GM12875 (cell line): ENCODE measurements around the gene THEM4.

Experiments
- H3K4me3 ChIP-seq: one replicate; pipeline ENCODE4 v1.5.1; 2011; ENCODE audit warnings: low read depth, low read length, control low read depth
- TF ChIP-seq, protein P1 (sequence below): IDR thresholded peaks from 2 replicates; pipeline ENCODE4 v1.5.1; 2011; ENCODE audit warnings: low read depth, mild to moderate bottlenecking, control low read depth, inconsistent platforms, low read length, moderate library complexity, borderline replicate concordance; ENCODE audit not compliant: insufficient read depth

THEM4 gene

DNA sequence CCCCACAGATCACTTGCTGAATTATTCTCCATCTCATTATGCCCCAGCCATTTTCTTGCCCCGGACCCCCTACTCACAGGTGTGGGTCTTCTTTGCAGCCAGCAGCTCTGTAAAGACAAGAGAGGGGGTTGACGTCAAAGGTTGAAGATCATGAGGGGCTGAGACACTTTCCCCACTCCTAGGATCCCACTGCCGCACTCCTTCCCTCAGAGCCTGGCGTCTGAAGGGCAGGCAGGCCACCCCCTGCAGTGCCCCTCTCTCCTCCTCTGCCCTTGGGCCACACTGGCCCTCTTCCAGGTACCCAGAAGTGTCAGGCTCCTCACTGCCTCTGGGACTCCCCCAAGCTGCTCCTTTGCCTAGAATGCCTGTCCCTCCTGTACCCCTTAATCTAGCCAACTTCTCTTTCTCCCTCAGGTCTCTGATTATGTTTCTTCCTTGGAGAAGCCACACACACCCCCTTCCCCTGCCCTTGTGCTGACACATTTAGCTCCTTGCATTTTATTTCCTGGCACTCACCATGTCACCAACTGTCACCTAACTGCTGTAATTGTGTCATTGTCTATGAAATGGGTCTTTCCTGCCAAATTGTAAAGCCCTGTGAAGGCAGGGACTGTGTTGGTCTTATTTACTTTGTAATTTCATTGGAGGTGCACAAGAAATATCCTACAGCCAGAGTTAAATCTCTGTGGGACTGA lies 79.8 kb downstream of the THEM4 start:
- H3K4me3 ChIP-seq = no peak overlapping the region
- TF ChIP-seq, protein P1, sequence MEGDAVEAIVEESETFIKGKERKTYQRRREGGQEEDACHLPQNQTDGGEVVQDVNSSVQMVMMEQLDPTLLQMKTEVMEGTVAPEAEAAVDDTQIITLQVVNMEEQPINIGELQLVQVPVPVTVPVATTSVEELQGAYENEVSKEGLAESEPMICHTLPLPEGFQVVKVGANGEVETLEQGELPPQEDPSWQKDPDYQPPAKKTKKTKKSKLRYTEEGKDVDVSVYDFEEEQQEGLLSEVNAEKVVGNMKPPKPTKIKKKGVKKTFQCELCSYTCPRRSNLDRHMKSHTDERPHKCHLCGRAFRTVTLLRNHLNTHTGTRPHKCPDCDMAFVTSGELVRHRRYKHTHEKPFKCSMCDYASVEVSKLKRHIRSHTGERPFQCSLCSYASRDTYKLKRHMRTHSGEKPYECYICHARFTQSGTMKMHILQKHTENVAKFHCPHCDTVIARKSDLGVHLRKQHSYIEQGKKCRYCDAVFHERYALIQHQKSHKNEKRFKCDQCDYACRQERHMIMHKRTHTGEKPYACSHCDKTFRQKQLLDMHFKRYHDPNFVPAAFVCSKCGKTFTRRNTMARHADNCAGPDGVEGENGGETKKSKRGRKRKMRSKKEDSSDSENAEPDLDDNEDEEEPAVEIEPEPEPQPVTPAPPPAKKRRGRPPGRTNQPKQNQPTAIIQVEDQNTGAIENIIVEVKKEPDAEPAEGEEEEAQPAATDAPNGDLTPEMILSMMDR = no peak

DNA sequence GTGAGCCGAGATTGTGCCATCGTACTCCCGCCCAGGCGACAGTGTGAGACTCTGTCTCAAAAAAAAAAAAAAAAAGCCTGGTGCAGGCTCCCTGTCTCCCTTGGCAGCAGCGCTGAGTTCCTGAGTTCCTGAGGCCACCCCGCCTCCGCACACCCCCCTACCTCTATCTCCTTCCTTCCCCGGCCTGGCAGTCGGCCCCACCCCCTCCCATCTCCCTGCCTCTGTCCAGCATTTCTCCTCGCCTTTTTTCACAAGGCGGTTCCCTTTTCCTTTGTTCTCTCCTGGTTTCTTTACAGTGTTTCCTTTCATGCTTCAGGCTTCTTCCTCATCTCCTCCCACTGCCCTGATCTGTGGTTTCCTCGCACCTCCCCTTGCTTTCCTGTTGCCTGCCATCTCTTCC lies 80.4 kb downstream of the THEM4 start:
- no peak overlapping the region for H3K4me3 ChIP-seq
- TF ChIP-seq, protein P1 = no peak

DNA sequence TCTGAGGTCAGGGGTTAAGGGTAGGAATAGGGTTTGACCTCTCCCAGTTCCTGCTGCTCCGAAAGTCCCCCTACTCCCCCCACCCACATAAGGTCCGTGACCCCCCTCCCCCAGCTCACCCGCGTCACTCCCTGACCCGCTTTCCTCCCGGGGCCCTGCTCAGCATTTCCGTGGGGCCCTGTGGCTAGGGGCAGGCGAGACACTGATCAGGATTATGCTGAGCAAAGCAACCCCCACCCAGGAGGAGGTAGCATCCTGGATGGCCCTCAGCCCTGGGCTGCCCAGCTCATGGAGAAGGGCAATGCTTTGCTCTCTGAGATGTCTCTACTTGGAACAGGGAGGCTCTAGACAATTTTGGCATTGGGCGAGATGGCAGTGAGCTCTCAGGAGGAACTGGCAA lies 81.5 kb downstream of the THEM4 start:
- H3K4me3 ChIP-seq = no peak overlapping the region
- TF ChIP-seq, protein P1 = no peak

DNA sequence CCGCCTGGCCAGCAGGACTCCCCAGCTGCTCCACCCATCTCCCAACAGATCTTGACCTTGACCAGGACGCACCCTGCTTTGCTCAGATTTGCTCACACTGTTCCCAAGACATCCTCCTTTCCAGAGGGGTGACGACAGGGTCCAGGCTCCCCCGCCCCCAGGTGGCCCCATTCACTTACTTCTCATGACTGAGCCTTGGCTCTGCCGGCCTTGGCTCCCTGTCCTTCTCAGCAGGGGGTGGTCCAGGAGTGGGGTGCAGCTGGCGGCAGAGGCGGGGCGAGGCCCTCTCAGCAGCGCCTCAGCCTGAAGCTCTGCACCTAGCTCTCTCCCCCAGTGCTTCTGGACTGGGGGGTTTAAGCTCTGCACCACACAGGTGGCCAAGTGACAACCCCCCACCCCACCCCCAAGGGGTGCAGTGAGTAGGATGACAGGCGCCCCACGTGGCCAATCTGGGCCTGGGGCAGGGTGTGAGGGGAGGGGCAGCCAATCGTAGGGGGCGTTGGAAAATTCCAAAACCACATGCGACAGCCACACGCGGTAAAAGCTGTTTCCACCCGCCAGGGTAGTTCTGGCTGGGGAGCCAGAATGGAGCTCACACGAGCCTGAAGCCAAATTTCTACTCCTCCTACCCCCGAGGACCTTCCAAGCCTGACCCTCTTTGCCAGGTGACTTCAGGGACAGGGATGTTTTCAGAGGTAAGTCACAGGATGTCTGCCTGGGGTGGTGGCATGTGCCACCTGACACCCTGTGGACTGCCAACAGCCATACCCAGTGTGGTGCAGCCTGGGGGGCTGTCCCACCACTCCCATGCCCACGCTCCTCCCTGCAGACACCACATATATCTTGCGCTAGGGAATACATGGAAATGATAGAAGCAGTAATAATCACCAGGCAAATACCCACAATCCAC lies 83.3 kb downstream of the THEM4 start:
- no peak overlapping the region for H3K4me3 ChIP-seq
- TF ChIP-seq, protein P1 = no peak

DNA sequence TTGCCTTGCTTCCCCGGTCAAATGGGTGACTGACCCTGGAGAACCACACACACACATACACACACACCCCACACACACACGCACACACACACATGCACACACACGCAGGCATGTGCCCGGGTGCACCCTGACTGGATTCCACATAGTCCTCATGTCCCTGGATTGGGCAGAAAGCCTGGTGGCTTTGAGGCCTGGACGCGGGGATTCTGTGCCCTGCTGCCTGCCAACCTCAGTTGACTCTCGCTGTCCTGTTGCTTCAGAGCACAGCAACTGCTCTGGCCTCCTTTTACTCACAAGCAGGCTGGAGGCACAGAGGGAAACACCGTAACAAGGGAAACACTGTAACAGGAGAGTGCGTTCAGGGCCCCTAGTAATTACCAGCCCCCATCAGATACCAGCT lies 84.1 kb downstream of the THEM4 start:
- TF ChIP-seq, protein P1 = no peak
- H3K4me3 ChIP-seq = no peak overlapping the region
